ENCODE data around the gene SDK1.
"Not testable (repeated sequence)": the region's sequence is repeated elsewhere in the genome, so short reads cannot be mapped to it uniquely, and the experiment has no call there.

Gene SDK1

DNA sequence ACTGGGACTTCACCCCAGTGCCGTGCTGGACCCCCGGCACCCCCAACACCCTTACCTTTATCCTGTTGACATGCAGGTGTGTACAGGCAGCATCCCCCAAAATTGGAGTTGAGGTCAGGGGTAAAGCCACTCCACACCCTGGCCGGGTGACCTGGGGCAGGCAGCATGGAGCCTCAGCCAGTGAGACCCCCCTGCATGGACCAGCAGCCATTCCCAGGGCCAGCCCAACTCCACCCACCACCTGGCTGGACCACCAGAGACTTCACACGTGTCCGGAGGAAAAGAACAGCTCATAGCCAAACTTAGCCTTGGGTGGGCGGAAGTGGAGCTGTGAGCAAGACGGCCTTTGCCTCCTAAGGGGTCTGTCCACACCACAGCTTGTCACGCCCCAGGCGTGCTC, 968.0 kb downstream of the SDK1 start:
- no peak for DNase-seq

DNA sequence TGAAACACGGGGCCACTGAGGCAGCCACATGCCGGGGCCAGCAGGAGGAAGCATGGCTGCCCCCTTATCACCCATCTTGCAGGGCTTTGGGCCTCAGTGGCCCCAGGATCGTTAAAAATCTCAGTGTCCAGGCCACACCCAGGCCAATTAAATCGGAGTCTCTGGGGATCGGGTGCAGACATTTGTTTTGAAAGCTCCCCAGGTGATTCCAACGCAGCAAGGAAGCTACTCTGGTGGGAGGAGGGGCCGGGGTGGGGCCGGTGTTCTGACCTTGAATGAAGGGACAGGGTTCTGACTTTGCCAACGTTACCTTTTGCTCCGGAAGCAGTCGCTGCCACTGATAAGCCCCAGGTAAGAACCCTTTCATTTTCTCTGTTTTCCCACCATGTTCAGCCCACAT, 968.7 kb downstream of the SDK1 start:
- no peak for DNase-seq

GRCh38 chr7:4270268-4270667, 969.2 kb downstream of the SDK1 start:
- DNase-seq: no peak

- DNase-seq: no peak
Measured at GRCh38 chr7:4270941-4271715, 970.1 kb downstream of the SDK1 start.

GRCh38 chr7:4271716-4272015, 970.6 kb downstream of the SDK1 start:
- DNase-seq: no peak

- no peak for DNase-seq
Measured at GRCh38 chr7:4272141-4272540, 971.1 kb downstream of the SDK1 start.

GRCh38 chr7:4273566-4274230, 972.6 kb downstream of the SDK1 start:
- no peak for DNase-seq

- DNase-seq: no peak
Measured at GRCh38 chr7:4274286-4274685, 973.2 kb downstream of the SDK1 start.

GRCh38 chr7:4277936-4278335, 976.9 kb downstream of the SDK1 start:
- DNase-seq: no peak

DNA sequence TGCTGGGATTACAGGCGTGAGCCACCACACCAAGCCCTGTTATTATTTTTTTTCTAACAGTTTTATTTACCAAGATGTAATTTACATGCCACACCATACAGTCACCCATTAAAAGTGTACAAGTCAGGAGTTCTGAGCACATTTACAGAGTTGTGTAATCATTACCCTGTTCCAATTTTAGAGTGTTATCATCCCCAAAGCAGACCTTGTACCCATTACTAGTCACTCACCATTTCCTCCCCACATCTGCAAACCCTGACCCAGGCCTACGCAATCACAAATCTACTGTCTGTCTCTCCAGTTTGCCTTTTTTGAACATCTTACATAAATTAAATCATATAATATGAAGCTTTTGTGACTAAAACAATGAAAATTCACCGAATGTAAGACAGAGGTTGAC, 978.2 kb downstream of the SDK1 start:
- no peak for DNase-seq

DNA sequence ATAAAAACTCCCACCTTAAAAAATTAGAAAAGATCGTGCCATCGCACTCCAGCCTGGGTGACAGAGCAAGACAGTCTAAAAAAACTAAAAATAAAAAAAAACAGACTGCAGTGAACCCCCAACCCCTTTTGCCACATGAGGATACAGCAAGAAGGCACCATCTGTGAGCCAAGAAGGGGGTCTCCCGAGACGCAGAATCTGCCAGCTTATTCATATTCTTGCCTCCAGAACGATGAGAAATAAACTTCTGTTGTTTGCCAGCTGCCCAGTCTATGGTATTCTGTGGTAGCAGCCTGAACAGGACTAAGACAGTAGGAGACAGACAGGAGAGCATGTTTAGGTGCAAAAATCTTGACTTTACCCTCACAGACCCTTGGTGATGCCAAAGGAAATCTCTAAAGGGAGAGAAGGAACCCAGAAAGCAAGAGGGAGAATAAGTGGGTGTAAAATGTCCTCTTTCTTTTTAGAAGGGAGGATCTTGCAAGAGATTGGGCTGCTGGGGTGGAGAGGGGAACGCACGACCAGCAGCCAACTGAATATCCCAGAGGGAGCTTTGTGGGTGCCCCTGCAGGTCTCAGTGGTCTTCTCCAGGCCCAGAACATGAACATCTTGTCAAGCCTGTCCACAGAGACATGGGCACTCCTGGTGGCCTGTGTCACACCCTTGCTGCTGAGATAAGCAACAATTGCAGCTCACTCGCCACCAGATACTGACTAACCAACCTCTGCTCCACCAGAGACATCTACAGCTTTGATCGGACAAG, 980.4 kb downstream of the SDK1 start:
- DNase-seq: no peak

- DNase-seq: no peak
Measured at GRCh38 chr7:4282434-4283223, 981.6 kb downstream of the SDK1 start.

DNA sequence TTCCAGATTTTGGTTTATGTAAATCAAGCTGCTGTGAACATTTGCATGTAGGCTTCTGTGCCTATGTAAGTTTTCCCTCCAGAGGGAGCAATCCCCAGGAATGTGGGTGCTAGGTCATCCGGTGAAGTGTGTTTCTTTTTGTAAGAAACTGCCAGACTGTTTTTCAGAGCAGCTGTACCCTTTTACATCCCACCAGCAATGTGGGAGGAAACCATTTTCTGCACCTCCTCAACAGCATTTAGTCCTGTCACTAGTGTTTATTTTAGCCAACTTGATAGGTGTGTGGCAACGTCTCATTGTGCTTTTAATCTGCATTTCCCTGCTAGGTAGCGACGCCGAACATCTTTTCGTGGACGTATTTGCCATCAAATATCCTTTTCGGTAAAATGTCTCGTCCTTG, 985.3 kb downstream of the SDK1 start:
- no peak for DNase-seq

DNA sequence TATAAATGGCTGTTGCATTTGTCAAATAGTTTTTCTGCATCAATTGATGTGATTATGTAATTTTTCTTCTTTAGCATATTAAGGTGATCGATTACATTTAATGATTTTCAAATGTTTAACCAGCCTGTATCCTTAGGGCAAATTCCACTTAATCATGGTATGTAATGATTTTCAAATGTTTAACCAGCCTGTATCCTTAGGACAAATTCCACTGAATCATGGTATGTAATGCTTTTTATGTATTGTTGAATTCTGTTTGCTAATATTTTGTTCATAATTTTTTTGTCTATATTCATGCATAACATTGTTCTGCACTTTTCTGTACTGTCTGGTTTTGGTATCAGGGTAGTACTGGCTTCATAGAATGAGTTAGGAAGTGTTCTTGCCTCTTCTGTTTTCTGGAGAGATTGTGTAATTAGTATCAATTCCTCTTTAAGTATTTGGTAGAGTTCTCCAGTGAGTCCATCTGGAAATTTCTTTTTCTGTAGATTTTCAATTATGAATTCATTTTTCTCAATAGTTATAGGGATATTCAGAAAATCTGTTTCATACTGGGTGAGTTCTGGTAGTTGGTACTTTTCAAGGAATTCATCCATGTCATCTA, 987.8 kb downstream of the SDK1 start:
- DNase-seq: no peak

- no peak for DNase-seq
Measured at GRCh38 chr7:4297165-4297917, 996.3 kb downstream of the SDK1 start.

DNA sequence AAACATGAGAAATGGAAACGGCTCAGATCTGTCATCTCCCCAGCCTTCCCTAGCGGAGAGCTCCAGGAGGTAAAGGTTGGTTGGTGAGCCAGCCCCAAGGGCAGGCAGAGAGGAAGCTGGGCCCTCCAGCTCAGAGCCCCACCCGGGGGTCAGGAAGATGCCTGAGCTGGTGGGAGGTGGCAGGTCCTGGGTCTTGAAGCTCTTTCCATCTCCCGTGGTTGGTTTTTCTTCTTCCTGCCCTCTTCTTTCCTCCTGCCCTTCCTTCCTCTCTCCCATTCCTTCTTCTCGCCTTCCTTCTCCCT, 996.8 kb downstream of the SDK1 start:
- no peak for DNase-seq

DNA sequence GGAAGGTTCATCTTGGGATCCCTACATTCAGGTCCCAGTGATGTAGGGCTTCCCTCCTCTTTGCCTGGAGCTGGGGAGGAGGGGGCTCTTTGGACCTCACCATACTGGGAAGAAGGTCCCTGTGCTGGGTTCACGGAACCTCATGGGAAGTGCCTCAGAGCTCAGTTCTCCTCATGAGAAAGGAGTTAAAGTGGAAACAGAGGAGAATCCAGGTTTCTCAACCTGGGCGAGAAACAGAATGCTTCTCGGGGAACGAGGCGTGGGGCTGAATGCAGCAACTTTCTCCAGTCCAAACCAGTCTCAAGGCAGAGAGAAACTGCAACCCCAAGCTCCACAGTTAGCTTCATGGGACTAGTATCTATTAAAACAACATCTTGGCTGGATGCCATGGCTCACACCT, 998.4 kb downstream of the SDK1 start:
- no peak for DNase-seq

- DNase-seq: no peak
Measured at GRCh38 chr7:4302203-4302905, 1001.3 kb downstream of the SDK1 start.

GRCh38 chr7:4307316-4308204, 1006.5 kb downstream of the SDK1 start:
- DNase-seq: no peak

DNA sequence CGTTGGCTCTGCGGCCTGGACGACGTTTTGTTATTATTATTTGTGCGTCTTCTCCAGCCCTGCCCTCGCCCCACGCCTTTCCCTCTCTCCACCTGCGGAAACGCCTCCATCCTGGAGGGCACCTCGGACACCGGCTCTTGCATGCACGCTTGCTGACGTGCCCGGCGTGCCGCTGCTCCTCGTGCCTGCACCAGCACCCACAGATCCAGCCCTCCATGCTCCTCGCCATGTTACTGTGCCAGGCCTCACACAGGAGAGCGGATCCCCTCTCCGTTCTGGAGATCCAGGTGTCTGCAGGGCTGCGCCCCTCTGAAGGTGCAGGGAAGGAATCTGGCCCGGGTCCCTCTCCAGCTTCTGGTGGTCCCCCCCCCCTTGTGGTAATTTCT, 1007.1 kb downstream of the SDK1 start:
- no peak for DNase-seq

DNA sequence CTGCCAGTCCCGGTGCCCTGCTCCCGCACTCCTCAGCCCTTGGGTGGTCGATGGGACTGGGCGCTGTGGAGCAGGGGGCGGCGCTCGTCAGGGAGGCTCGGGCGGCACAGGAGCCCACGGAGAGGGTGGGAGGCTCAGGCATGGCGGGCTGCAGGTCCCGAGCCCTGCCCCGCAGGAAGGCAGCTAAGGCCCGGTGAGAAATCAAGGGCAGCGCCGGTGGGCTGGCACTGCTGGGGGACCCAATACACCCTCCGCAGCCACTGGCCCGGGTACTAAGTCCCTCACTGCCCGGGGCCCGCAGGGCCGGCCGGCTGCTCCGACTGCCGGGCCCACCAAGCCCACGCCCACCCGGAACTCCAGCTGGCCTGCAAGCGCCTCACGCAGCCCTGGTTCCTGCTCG, 1012.9 kb downstream of the SDK1 start:
- DNase-seq: not testable (repeated sequence)
